Left lung (tissue), 10 donors: ENCODE measurements around the gene YBEY. TPM values are rescaled to one million over a fixed set of nuclear protein-coding genes. Genes with fewer than 3 reads are reported as not detected.

ENCODE experiments used
- ATAC-seq: fragments of 200-7000 bp; cut with Tn5 transposase; one replicate; pipeline ENCODE4 v1.9.1; 2020; ENCODE audit warnings: moderate library complexity
- DNase-seq, 4 donors: peaks; one replicate each; pipeline ENCODE4 v3.0.0-alpha.2; 2013 to 2020
- H3K27ac ChIP-seq, 2 donors: fragments of 200-600 bp; sonication (generic) in 1 of 2; one replicate each; pipeline versions ENCODE4 v1.5.0 to v1.8.0; 2020 to 2021
- H3K27me3 ChIP-seq, 2 donors: fragments of 200-600 bp; sonication (generic) in 1 of 2; one replicate each; pipeline versions ENCODE4 v1.5.0 to v1.8.0; 2020 to 2021
- H3K36me3 ChIP-seq, 2 donors: fragments of 200-600 bp; sonication (generic) in 1 of 2; one replicate each; pipeline versions ENCODE4 v1.5.0 to v1.8.0; 2020 to 2021
- H3K4me1 ChIP-seq, 2 donors: fragments of 200-600 bp; one replicate each; pipeline ENCODE4 v1.8.0; 2021
- H3K4me3 ChIP-seq, 2 donors: fragments of 200-600 bp; sonication (generic) in 1 of 2; one replicate each; pipeline versions ENCODE4 v1.5.0 to v1.8.0; 2020 to 2021; ENCODE audit warnings: mild to moderate bottlenecking in 1 of 2
- H3K9me3 ChIP-seq, 2 donors: fragments of 200-600 bp; sonication (generic) in 1 of 2; one replicate each; pipeline versions ENCODE4 v1.5.0 to v1.8.0; 2020 to 2021
- CTCF ChIP-seq, 2 donors: fragments of 200-600 bp; sonication (generic) in 1 of 2; IDR thresholded peaks; one replicate each; pipeline versions ENCODE4 v1.5.0 to v1.8.0; 2021; ENCODE audit warnings: antibody characterized with exemption in 2 of 2
- intact Hi-C, 2 donors: fragments of 100-400 bp; cut with DNase I; formaldehyde crosslinking; loops; one replicate each; pipeline versions ENCODE4 v1.11.2 to v1.14.2; 2022
- polyA plus RNA-seq, 6 donors: library from polyadenylated mRNA; unstranded; fragments of 120-200 nt; gene quantifications; one replicate each; pipeline ENCODE4 v1.2.1, GENCODE V29; 2013; ENCODE audit not compliant: insufficient read length in 6 of 6
- total RNA-seq, 2 donors: library from RNA; stranded (reverse); fragmentation: NEBNext Ultra II Directional; extraction: Animal tissue kit (Norgen Biotek cat#: 25700); gene quantifications; one replicate each; pipeline ENCODE4 v1.2.1, GENCODE V29; 2021
- donor health status: DM: no; HTN: yes; CAD: no.
- donor health status: DM: no; HTN: no; CAD: no.

Gene YBEY
- total and polyA plus RNA-seq, 8 donors, result 6.1 to 23.1 (median 17.6) TPM

GRCh38 chr21:46324390-46325072, 38.4 kb downstream of the YBEY start:
- Histone ChIP-seq H3K9me3 (no peaks in the 10 kb centered on the region), H3K36me3 (peaks cover 0 to 30% of the 10 kb centered on the region in 2 donors), H3K4me3 (peak overlapping the region; percentile 99), H3K27ac (peak overlapping the region; percentile 93 to 97), H3K4me1 (peaks cover 17 to 48% of the 10 kb centered on the region in 2 donors), H3K27me3 (no peaks in the 10 kb centered on the region)
- intact Hi-C loops, result no loop called here
- peak; percentile 87 for ATAC-seq
- peak; percentile 81 to 96 (median 90) for DNase-seq
- TF ChIP-seq CTCF (IDR thresholded peaks at IDR 0.05), result no peak

- DNase-seq, result peak in 3 of 4 donors; percentile 55 to 89 (median 58)
Measured at GRCh38 chr21:46325073-46325912, 39.2 kb downstream of the YBEY start.

GRCh38 chr21:46326110-46326703, 40.1 kb downstream of the YBEY start:
- no peak for TF ChIP-seq CTCF (IDR thresholded peaks at IDR 0.05)
- intact Hi-C loops, result no loop called here
- DNase-seq, result peak in 1 of 4 donors; percentile 10
- Histone ChIP-seq H3K4me1 (peaks cover 12 to 32% of the 10 kb centered on the region in 2 donors), H3K27ac (peak overlapping the region in 1 of 2 donors; percentile 76), H3K27me3 (no peaks in the 10 kb centered on the region), H3K36me3 (peaks cover 0 to 38% of the 10 kb centered on the region in 2 donors), H3K4me3 (no peak overlapping the region), H3K9me3 (no peaks in the 10 kb centered on the region)
- ATAC-seq, result no peak

More at GRCh38 chr21:46325073-46325912, 39.2 kb downstream of the YBEY start:
- intact Hi-C loops, result no loop called here
- Histone ChIP-seq H3K36me3 (peaks cover 0 to 37% of the 10 kb centered on the region in 2 donors), H3K27ac (peak overlapping the region; percentile 76 to 97), H3K9me3 (no peaks in the 10 kb centered on the region), H3K27me3 (no peaks in the 10 kb centered on the region), H3K4me1 (peaks cover 17 to 41% of the 10 kb centered on the region in 2 donors), H3K4me3 (peak overlapping the region; percentile 99)
- TF ChIP-seq CTCF (IDR thresholded peaks at IDR 0.05), result no peak
- ATAC-seq, result peak; percentile 34

GRCh38 chr21:46327711-46328110, 41.6 kb downstream of the YBEY start:
- intact Hi-C loops, result no loop called here

More at GRCh38 chr21:46327711-46328110, 41.6 kb downstream of the YBEY start:
- no peak for ATAC-seq
- DNase-seq, result peak in 1 of 4 donors; percentile 40
- Histone ChIP-seq H3K4me1 (peaks cover 7 to 17% of the 10 kb centered on the region in 2 donors), H3K36me3 (peaks cover 0 to 50% of the 10 kb centered on the region in 2 donors), H3K4me3 (no peak overlapping the region), H3K27me3 (no peaks in the 10 kb centered on the region), H3K9me3 (no peaks in the 10 kb centered on the region), H3K27ac (no peak overlapping the region)
- no peak for TF ChIP-seq CTCF (IDR thresholded peaks at IDR 0.05)
